ENCODE measurements around the gene PAQR4. TPM values are rescaled to one million over a fixed set of nuclear protein-coding genes. Genes with fewer than 3 reads are reported as not detected.

PAQR4 gene
- polyA plus RNA-seq, 1 donor from 2014 or later = 47.8 TPM

DNA sequence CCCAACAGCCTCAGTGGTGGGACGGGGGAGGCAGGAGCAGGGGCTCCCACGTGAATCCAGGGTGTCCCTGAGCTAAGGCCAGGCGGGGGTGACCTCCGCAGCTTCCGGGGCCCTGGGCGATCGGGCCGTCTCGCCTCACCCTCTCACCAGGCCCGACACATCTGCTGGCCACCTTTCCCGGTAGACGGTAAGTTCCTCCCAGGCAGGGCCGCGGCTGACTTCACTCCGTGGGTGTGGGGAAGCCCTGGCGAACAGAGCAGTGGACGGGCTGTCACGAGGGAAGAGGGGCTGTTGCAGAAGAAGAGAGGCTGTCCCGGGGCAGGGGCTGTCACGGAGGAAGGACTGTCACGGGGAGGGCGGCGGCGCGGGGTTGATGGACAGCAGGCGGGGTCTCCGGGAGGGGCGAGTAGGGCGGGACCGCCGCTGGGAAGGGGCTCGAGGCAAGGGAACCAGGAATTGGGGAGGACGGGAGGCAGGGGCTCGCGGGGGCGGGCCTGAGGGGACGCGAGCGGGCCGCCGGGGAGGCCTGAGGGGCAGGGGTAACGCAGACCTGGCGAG lies 10.6 kb downstream of the PAQR4 start:
- H3K79me2 ChIP-seq (replicated peaks; ENCODE audit: insufficient read depth, low read length) = no peaks in the 10 kb centered on the region
- H3K9me3 ChIP-seq (ENCODE audit: low read length) = no peaks in the 10 kb centered on the region
- H3K4me2 ChIP-seq (ENCODE audit: low read length) = no peak overlapping the region
- no peaks in the 10 kb centered on the region for H3K9me2 ChIP-seq (ENCODE audit: insufficient read depth, low read length)
- no peak for TF ChIP-seq SMC3 (conservative IDR thresholded peaks at IDR 0.05; ENCODE audit: poor library complexity)
- no peak for TF ChIP-seq TAF1 (IDR thresholded peaks at IDR 0.05; ENCODE audit: low read depth)
- H4K20me1 ChIP-seq (ENCODE audit: insufficient read depth) = no peaks in the 10 kb centered on the region
- H3K9ac ChIP-seq (ENCODE audit: low read length) = no peak overlapping the region
- no peak overlapping the region for H3K27ac ChIP-seq (ENCODE audit: low read length)
- no peaks in the 10 kb centered on the region for H3F3A ChIP-seq (ENCODE audit: insufficient read depth, low read length, poor library complexity, severe bottlenecking)
- no peaks in the 10 kb centered on the region for H3K36me3 ChIP-seq (ENCODE audit: insufficient read depth, low read length)
- no peak overlapping the region for H2AFZ ChIP-seq (ENCODE audit: low read depth, low read length)
- H3K27me3 ChIP-seq (ENCODE audit: insufficient read depth, low read depth, low read length) = no peaks in the 10 kb centered on the region
- H3K4me3 ChIP-seq (ENCODE audit: low read length) = peak overlapping the region; percentile 81

DNA sequence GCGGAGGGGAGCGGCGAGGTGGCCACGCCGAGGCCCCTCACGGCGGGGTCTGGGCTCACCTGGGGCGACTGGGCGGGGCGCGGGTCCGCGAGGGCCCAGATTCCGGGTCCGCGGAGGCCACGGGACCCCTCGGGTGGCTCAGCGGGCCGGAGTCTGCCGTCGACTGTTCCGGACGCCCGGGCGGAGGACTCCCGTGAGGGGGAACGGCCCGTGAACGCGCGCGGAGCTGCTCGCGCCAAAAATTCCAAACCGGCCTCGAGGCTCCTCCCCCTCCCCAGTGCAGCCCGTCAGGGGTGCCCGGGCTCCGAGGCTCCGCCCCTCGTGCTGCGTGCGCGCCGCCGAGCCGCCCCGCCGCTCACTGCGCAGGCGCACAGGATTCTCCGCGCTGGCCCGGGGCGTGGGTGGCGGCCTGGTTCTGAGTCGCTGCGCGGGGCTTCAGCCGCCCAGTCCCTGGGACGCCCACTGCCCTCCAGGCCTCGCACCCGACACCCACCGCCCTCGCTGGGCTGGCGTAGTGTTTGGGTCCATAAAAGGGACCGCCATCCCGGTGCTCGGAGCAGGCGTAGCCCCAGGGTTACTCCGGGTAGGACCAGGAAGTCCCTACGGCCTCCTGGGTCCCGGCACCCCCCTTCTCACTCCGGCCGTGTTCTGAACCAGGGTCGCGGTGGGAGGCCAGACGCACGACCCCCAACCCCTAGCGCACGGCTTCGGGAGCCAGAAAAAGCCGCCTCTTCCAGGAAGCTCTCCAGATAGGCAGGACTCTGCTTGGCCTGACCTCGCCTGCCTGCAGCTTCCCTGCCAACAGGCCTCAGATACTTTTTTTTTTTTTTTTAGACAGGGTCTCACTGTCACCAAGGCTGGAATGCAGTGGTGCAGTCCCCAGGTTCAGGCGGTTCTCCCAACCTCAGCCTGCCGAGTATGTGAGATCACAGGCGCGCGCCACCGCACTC lies 11.4 kb downstream of the PAQR4 start, which contains the start of gene PKMYT1:
Gene PKMYT1 (minus strand): TSS at position 220 of the 950 bp plus-strand sequence. CDS start 789 bp downstream, outside the sequence.
- Histone ChIP-seq H2AFZ (ENCODE audit: low read depth, low read length) (peak within 1 kb of the TSS; percentile 51), H3K36me3 (ENCODE audit: insufficient read depth, low read length) (no peaks in the 10 kb centered on the region), H3F3A (ENCODE audit: insufficient read depth, low read length, poor library complexity, severe bottlenecking) (no peaks in the 10 kb centered on the region), H4K20me1 (ENCODE audit: insufficient read depth) (no peaks in the 10 kb centered on the region), H3K27me3 (ENCODE audit: insufficient read depth, low read depth, low read length) (no peaks in the 10 kb centered on the region), H3K79me2 (replicated peaks; ENCODE audit: insufficient read depth, low read length) (no peaks in the 10 kb centered on the region), H3K9me3 (ENCODE audit: low read length) (no peaks in the 10 kb centered on the region), H3K4me3 (ENCODE audit: low read length) (peak within 1 kb of the TSS; percentile 81), H3K9ac (ENCODE audit: low read length) (peak within 1 kb of the TSS; percentile 79), H3K4me2 (ENCODE audit: low read length) (peak within 1 kb of the TSS; percentile 51), H3K27ac (ENCODE audit: low read length) (no peak within 1 kb of the TSS), H3K9me2 (ENCODE audit: insufficient read depth, low read length) (no peaks in the 10 kb centered on the region)
- TF ChIP-seq MXI1 (conservative IDR thresholded peaks at IDR 0.05; ENCODE audit: poor library complexity, severe bottlenecking) (peak; percentile 97), EP300 (conservative IDR thresholded peaks at IDR 0.05; ENCODE audit: poor library complexity, severe bottlenecking) (peak; percentile 18), EZH2 (IDR thresholded peaks at IDR 0.05; ENCODE audit: borderline replicate concordance, insufficient read depth, low read length, poor library complexity, severe bottlenecking) (no peak), SMC3 (conservative IDR thresholded peaks at IDR 0.05; ENCODE audit: poor library complexity) (no peak), POLR2AphosphoS5 (IDR thresholded peaks at IDR 0.05) (peak; percentile 88), TAF1 (IDR thresholded peaks at IDR 0.05; ENCODE audit: low read depth) (no peak), RAD21 (conservative IDR thresholded peaks at IDR 0.05) (no peak)
- TF ChIP-seq, protein P1, sequence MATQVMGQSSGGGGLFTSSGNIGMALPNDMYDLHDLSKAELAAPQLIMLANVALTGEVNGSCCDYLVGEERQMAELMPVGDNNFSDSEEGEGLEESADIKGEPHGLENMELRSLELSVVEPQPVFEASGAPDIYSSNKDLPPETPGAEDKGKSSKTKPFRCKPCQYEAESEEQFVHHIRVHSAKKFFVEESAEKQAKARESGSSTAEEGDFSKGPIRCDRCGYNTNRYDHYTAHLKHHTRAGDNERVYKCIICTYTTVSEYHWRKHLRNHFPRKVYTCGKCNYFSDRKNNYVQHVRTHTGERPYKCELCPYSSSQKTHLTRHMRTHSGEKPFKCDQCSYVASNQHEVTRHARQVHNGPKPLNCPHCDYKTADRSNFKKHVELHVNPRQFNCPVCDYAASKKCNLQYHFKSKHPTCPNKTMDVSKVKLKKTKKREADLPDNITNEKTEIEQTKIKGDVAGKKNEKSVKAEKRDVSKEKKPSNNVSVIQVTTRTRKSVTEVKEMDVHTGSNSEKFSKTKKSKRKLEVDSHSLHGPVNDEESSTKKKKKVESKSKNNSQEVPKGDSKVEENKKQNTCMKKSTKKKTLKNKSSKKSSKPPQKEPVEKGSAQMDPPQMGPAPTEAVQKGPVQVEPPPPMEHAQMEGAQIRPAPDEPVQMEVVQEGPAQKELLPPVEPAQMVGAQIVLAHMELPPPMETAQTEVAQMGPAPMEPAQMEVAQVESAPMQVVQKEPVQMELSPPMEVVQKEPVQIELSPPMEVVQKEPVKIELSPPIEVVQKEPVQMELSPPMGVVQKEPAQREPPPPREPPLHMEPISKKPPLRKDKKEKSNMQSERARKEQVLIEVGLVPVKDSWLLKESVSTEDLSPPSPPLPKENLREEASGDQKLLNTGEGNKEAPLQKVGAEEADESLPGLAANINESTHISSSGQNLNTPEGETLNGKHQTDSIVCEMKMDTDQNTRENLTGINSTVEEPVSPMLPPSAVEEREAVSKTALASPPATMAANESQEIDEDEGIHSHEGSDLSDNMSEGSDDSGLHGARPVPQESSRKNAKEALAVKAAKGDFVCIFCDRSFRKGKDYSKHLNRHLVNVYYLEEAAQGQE (IDR thresholded peaks at IDR 0.05; ENCODE audit: borderline replicate concordance) = no peak
- TF ChIP-seq, protein P2, sequence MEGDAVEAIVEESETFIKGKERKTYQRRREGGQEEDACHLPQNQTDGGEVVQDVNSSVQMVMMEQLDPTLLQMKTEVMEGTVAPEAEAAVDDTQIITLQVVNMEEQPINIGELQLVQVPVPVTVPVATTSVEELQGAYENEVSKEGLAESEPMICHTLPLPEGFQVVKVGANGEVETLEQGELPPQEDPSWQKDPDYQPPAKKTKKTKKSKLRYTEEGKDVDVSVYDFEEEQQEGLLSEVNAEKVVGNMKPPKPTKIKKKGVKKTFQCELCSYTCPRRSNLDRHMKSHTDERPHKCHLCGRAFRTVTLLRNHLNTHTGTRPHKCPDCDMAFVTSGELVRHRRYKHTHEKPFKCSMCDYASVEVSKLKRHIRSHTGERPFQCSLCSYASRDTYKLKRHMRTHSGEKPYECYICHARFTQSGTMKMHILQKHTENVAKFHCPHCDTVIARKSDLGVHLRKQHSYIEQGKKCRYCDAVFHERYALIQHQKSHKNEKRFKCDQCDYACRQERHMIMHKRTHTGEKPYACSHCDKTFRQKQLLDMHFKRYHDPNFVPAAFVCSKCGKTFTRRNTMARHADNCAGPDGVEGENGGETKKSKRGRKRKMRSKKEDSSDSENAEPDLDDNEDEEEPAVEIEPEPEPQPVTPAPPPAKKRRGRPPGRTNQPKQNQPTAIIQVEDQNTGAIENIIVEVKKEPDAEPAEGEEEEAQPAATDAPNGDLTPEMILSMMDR (IDR thresholded peaks at IDR 0.05; ENCODE audit: poor library complexity, severe bottlenecking) = no peak
